ENCODE data around the gene TRAF4.
"Not testable (repeated sequence)": the region's sequence is repeated elsewhere in the genome, so short reads cannot be mapped to it uniquely, and the experiment has no call there.

TRAF4 gene

DNA sequence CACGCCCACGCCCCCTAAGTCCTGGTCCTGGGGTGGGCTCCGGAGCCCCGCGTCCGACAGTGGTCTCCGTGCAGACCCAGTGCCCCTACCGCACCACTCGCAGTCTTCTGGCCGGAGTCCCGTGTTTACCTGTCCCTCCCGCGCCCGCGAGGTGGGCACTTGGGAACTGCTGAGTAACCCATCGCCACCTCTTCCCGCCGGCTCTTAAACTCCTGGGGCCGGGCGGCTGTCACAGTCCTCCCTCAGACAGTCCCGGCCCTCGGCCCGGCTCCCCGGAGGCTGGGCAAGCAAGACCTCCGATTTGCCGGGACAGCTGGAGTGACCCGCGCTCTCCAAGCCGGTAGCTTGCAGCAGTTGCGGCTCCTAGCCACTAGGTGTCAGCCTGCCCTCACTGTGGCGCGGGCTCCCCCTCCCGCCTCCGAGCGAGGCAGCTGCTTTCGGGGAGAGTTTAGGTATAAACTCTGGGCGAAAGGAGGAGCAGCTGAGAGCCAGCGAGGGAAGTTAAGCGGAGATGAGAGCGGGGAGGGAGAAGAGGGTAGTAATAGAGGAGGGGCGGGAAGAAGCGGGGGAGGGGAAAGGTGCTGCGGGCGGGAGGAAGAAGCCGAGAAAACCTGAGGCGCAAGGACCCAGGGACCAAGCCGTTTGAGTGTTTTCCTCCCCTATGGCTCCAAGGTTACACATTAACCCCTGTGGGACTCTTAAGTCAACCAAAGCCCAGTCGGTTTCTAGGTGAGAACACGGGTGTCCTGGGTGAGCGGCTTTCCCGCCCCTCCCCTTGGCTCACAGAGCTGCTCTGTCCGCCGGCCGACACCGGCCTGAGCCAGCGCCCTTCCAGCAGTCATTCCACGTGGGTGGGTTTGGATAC is 17.0 kb upstream of the TRAF4 start:
- DNase-seq = peak; percentile 39 to 94 (median 88)

DNA sequence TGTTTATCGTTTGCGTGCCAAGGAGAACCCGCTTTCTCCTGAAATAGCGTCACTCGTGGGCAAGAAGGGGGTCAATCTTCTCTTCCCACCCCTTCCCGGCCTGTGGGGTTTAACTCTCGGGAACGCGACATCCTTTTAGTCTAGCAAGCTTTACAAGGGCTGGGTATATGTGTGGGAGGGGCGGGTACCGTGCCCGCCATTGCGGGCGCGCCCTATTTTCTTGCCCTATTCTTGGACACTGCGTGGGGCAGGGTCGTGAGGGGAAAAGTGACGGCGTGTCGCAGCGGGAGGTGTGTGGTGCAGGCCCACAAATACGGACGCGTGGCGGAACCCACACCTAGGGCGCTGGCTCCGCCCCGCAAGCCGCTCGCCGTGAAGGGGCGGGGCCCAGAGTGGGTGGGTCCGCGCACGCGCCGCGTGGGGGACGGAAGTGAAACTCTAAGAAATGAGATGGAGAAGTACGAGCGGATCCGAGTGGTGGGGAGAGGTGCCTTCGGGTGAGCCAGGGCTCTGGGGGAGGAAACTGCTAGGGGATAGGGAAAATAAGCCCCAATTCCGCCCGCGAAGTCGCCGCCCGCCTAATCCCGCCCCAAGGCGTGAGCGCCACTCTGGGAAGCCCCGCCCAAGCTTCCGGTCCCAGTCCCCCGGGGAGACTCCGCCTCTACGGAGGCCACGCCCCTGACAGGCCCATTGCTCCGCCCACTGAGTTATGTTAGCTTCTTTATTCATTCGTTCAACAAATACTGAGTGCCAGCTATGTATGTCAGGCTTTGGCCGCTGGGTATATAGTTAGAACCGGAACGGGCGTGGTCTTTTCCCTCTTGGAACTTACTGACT is 15.2 kb upstream of the TRAF4 start, which contains the start of gene NEK8:
Gene NEK8 (plus strand): TSS at position 425 of the 837 bp plus-strand sequence. CDS start 26 bp downstream, at position 451.
- peak; percentile 57 to 98 (median 88) for DNase-seq

DNA sequence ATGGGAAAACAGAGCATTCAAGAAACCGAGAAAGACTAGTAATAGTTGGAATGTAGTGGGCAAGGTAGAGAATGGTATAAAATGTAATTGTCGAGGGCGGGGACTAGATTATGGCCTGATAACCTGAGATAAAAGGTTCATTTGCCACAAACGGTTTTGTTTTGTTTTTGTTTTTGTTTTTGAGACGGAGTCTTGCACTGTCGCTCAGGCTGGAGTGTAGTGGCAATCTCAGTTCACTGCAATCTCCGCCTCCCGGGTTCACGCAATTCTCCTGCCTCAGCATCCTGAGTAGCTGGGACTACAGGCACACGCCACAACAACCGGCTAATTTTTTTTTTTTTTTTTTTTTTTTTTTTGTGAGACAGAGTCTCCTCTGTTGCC is 13.9 kb upstream of the TRAF4 start:
- no peak for DNase-seq

DNA sequence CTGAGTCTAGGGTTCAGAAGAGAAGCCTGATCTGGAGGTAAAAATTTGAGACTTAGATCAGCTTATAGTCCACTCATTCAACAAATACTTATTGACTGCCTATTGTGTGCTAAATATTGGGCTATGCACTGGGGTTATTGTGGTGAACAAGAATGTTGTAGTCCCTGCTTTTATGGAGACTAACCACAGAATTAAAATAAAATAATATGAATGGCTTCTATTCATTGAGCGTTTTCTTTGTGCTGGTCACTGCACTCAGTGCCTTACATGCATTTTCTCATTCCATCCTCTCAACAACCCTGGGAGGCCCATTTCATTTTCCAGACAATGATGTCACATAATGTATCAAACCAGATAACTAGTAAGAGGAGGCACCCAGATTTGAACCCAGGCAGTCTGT is 10.5 kb upstream of the TRAF4 start:
- no peak for DNase-seq

DNA sequence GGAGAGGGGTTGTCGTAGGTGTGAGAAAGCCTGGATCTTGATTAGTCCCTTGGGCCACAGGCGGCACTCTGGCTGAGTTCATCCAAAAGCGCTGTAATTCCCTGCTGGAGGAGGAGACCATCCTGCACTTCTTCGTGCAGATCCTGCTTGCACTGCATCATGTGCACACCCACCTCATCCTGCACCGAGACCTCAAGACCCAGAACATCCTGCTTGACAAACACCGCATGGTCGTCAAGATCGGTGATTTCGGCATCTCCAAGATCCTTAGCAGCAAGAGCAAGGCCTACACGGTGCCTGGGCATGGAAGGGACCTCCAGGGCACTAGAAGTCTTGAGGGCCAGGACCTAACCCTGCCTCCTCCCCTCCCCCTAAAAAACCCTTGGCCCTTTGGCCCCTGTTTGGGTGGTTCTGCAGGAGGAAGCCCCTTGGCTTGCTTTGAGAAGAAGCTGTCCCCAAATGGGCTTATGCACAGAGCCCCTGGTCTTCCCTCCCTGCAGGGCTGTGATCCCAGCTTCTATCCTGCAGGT is 9.0 kb upstream of the TRAF4 start:
- DNase-seq = no peak

DNA sequence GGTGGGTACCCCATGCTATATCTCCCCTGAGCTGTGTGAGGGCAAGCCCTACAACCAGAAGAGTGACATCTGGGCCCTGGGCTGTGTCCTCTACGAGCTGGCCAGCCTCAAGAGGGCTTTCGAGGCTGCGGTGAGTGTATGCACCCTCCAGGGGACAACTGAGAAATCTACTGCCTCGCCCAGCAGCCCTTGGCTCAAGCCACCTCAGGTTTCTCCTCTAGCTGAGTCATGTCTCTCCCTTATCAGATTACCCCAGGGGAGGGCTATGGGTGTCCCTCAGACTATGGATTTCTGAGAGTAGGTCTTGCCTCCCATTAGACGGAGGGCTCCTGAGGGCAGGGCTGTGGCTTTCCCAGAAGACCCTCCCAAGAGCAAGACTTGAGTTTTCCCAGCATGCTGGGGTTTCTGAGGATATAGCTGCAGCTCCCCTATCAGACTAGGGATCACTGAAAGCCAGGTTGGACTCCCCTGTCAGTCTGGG is 8.5 kb upstream of the TRAF4 start:
- no peak for DNase-seq

DNA sequence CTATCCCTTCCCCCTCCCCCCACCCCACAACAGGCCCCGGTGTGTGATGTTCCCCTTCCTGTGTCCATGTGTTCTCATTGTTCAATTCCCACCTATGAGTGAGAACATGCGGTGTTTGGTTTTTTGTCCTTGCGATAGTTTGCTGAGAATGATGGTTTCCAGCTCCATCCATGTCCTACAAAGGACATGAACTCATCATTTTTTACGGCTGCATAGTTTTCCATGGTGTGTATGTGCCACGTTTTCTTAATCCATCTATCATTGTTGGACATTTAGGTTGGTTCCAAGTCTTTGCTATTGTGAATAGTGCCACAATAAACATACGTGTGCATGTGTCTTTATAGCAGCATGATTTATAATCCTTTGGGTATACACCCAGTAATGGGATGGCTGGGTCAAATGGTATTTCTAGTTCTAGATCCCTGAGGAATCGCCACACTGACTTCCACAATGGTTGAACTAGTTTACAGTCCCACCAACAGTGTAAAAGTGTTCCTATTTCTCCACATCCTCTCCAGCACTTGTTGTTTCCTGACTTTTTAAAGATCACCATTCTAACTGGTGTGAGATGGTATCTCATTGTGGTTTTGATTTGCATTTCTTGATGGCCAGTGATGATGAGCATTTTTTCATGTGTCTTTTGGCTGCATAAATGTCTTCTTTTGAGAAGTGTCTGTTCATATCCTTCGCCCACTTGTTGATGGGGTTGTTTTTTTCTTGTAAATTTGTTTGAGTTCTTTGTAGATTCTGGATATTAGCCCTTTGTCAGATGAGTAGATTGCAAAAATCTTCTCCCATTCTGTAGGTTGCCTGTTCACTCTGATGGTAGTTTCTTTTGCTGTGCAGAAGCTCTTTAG is 7.7 kb upstream of the TRAF4 start:
- DNase-seq = not testable (repeated sequence)

DNA sequence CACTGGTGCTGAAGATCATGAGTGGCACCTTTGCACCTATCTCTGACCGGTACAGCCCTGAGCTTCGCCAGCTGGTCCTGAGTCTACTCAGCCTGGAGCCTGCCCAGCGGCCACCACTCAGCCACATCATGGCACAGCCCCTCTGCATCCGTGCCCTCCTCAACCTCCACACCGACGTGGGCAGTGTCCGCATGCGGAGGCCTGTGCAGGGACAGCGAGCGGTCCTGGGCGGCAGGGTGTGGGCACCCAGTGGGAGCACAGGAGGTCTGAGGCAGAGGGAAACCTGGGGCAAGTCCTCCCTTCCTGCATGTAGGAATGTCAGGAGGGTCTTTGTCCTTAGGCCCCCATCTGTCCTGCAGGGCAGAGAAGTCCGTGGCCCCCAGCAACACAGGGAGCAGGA is 6.5 kb upstream of the TRAF4 start:
- no peak for DNase-seq

DNA sequence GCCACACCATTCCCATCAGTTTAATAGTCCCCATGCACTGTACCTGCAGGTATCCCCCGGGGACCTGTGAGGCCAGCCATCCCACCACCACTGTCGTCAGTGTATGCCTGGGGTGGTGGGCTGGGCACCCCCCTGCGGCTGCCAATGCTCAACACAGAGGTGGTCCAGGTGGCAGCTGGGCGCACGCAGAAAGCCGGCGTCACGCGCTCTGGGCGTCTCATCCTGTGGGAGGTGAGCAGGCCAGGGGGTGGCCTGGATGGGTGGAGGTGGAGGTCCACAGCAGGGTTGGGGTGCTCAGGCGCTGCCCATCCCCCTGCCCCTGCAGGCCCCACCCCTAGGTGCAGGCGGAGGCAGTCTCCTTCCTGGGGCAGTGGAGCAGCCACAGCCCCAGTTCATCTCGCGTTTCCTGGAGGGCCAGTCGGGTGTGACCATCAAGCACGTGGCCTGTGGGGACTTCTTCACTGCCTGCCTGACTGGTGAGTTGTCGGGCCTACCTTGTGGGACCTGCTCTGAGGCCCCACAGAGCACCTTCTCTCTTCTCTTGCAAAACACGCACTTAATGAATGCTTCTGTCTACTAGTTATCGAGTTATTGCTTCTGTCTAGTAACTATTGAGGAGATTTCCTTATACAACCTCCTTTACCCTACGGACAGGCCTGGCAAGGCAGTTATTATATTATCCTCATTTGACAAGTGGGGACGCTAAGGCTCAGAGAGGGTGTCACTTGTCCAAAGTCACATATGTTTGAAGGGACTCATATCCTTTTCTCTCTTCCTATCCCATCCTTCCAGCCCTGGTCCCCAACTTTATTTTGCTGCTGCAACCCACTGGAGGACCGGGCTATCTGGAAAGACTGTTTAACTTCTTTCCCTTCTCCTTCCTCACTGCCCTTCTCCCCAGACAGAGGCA is 5.8 kb upstream of the TRAF4 start:
- DNase-seq = no peak

DNA sequence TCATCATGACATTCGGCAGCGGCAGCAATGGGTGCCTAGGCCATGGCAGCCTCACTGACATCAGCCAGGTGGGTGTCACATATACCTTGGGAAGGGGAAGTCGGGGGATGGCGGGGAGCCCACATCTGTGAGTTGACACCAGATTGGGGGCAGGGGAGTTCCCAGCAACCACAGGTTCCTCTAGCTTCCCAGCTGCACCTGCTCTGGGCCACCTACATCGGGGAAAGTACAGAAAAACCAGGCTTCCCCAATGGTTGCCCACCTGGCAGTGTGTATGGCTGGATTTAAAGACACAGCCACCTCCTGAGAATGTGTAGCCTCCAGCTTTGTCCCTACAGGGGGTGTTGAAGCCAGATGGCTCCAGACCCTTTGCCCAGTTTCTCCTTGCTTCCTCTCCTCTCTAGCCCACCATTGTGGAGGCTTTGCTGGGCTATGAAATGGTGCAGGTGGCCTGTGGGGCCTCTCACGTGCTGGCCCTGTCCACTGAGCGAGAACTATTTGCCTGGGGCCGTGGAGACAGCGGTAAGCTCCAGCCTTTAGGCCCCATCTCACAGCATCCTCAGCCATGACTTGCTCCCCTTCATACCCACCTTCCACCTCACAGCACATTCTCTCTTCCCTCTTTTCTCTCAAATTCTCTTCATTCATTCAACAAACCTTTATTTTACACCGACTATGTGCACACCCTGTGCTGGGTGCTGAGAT is 5.0 kb upstream of the TRAF4 start:
- DNase-seq = no peak

DNA sequence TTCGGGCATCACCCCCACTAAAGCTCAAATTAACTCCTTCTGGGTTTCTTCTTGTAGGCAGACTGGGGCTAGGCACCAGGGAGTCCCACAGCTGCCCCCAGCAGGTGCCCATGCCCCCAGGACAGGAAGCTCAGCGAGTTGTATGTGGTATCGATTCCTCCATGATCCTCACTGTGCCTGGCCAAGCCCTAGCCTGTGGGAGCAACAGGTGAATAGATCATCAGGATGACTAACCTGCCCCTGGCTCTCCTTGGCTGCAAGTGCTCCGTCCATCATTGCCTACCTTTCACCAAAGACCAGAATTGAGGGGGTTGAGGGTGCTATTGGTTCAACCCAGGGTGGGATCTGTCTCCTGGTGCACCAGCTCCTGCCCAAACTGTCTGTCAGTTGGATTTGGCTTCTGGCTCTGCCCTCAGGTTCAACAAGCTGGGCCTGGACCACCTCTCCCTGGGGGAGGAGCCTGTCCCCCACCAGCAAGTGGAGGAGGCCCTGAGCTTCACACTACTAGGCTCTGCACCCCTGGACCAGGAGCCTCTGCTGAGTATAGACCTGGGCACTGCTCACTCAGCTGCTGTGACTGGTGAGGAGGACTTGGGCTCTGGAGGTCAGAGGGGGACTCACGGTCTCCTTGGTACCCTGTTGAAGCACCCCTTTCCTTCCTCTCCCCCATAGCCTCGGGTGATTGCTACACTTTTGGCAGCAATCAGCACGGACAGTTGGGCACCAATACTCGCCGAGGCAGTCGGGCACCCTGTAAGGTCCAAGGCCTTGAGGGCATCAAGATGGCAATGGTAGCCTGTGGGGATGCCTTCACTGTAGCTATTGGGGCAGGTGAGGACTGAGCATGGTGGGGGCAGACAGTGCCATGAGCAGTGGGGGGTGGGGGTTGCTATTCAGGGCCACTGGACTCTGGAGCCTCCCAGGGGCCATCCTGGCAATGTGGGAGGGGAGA is 3.1 kb upstream of the TRAF4 start:
- DNase-seq = no peak

DNA sequence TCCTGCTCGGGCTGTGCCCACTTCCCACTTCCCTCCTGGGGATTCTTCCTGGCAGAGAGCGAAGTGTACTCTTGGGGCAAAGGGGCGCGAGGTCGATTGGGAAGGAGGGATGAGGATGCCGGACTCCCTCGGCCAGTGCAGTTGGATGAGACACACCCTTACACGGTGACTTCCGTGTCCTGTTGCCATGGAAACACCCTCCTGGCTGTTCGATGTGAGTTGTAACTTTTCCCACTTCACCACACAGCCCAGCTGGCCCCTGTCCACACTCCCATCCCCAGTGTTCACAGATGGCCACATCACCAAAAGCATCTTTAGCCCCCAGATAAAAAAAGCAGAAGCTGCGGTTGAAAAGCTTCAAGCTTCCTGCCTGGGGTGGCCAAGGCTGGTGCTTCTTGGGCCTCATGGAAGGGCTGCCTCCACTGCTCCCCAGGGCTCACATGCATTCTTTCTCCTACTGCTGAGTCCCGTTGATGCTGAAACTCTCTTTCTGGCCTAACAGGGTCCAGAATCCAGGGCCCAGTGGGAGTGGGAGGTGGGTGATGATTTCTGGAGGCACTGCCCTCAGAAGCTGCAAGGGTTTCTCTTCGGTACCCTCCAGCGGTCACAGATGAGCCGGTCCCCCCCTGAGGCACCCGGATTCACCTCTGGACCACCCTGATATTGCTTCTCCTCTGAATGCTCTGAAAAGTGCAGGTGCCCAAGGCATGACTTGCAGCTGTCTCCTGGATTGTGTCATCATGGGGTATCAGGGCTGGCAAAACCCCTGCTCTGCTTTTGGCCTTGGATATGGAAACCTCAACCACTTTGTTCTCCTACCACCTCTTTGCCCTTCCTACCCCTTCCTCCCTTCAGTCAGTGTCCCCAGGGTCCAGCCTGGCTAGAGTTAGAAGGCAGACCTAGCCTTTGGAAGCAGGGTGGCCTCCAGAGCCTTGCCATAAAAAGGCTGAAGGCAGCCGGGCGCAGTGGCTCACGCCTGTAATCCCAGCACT is 2.2 kb upstream of the TRAF4 start:
- peak in 1 of 51 donors; percentile 30 for DNase-seq

DNA sequence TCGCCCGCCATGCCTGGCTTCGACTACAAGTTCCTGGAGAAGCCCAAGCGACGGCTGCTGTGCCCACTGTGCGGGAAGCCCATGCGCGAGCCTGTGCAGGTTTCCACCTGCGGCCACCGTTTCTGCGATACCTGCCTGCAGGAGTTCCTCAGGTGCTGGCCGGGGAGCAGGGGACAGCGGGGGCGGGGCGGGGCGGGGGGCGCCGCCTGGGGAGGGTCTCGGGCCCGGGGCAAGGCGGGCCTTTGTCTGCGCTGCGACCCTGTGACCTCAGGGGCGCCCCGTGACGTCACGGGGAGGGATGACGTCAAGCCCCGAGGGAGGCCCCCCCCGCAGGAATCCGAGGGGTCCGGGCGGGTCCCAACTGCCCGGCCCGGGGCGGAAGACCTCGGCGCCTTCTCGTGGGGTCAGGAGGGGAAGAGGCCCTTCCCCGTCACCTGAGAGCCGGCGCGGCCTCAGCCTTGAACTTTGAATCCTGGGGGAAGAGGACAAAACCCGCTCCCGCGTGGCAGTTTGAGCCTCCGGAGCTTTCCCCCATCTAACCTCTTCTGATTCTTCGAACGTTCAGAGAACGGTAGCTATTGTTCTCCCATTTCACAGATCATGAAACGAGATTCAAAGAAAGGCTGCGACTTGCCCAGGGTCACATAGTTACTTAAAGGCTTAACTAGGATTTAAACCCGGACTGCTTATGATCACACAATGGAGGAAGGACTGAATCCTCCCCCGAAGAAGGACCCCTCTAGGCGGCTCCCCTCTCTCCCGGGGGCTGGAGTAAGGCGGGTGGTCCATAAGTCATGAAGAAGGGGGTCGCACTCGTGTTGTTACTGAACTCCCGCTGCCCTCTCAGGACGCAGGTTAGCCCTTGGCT is 527 bp downstream of the TRAF4 start:
- peak in 30 of 51 donors; percentile 25 to 70 (median 48) for DNase-seq

DNA sequence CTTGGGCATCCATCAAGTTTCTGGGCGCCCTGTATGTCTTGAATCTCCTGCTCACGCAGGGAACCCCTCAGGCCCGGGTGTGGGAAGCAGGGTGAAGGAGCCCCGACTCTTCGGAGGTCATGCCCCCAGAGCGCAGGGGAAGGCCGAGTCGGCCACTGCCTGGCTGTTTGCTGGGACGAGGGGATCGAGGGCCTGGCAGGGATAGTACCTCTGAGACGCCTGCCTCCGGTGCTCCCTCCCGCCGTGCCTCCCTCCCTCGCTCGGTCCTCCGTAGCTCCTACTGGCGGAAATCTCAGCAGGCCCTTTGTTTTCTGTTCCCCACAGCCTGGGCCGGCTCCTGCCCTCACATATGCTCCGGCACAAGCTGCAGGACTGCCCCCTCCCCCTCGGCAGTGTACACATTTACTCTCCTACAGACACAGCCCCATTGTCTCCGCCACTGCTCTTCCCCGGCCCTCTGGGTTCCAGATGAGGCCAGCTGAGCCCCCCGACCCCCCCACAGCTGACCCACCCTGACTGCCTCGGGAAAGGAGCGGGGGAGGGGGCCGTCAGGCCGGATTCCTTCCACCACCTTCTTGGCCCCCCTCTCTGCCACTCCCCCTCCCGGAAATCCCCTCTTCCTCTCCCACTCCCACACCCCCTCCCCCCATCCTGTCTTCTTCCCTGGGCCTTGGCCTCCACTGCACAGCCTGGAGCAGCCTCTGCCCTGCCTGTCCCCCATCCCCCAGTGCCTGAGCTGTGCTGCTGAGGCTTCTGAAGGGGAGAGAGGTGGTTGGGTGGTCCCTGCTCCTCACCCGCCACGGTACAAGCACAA is 1.4 kb downstream of the TRAF4 start:
- DNase-seq = peak in 49 of 51 donors; percentile 31 to 96 (median 82)
